Vagina (tissue), 2 donors: Measurements from ENCODE around the gene MT1G.
"Not testable (repeated sequence)": the region's sequence is repeated elsewhere in the genome, so short reads cannot be mapped to it uniquely, and the experiment has no call there.

ENCODE experiments used
- POLR2AphosphoS5 ChIP-seq, 2 donors: sonication (generic); formaldehyde crosslinking; IDR thresholded peaks; one replicate each; pipeline ENCODE4 v1.9.0; 2017; ENCODE audit warnings: antibody characterized with exemption in 2 of 2, mild to moderate bottlenecking in 2 of 2, low read depth in 1 of 2; ENCODE audit not compliant: insufficient read depth in 1 of 2
- TF ChIP-seq, protein P1 (sequence below), 3 experiments: fragments of 450-650 bp in 2 of 3; fragments of 200-600 bp in 1 of 3; sonication (generic) in 1 of 3; IDR thresholded peaks; one replicate each; pipeline ENCODE4 v1.5.1; 2017 to 2019; ENCODE audit warnings: antibody characterized with exemption in 3 of 3, mild to moderate bottlenecking in 2 of 3, moderate library complexity in 2 of 3

DNA sequence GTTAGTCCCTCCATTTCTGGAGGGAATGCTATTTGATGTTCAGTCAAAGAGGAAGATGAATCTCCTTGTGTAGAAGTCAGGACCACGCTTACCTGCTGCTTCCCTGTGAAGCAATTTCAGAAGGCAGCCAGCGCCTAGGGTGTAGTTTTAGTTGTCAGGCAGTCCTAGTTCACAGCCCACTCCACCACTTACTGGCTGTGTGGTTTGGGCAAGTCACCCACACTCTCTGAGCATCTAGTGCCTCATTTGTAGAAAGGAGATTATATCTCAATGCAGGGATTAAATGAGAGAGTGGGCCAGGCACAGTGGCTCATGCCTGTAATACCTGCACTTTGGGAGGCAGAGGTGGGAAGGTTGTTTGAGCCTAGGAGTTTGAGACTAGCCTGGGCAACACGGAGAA lies 4.3 kb upstream of the MT1G start:
- TF ChIP-seq, protein P1, sequence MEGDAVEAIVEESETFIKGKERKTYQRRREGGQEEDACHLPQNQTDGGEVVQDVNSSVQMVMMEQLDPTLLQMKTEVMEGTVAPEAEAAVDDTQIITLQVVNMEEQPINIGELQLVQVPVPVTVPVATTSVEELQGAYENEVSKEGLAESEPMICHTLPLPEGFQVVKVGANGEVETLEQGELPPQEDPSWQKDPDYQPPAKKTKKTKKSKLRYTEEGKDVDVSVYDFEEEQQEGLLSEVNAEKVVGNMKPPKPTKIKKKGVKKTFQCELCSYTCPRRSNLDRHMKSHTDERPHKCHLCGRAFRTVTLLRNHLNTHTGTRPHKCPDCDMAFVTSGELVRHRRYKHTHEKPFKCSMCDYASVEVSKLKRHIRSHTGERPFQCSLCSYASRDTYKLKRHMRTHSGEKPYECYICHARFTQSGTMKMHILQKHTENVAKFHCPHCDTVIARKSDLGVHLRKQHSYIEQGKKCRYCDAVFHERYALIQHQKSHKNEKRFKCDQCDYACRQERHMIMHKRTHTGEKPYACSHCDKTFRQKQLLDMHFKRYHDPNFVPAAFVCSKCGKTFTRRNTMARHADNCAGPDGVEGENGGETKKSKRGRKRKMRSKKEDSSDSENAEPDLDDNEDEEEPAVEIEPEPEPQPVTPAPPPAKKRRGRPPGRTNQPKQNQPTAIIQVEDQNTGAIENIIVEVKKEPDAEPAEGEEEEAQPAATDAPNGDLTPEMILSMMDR (IDR thresholded peaks at IDR 0.05) = not testable (repeated sequence)
- not testable (repeated sequence) for TF ChIP-seq POLR2AphosphoS5 (IDR thresholded peaks at IDR 0.05; ENCODE audit: insufficient read depth in 1 of 2, low read depth in 1 of 2)
